GM12875 (cell line): Measurements from ENCODE around the gene BICD1.
A peak's percentile ranks its signal among the peaks of the same experiment; 100 is the strongest.

Experiments used
- H3K4me3 ChIP-seq: one replicate; pipeline ENCODE4 v1.5.1; 2011; ENCODE audit warnings: low read depth, low read length, control low read depth
- TF ChIP-seq, protein P1 (sequence below): IDR thresholded peaks from 2 replicates; pipeline ENCODE4 v1.5.1; 2011; ENCODE audit warnings: low read depth, mild to moderate bottlenecking, control low read depth, inconsistent platforms, low read length, moderate library complexity, borderline replicate concordance; ENCODE audit not compliant: insufficient read depth

The BICD1 gene

DNA sequence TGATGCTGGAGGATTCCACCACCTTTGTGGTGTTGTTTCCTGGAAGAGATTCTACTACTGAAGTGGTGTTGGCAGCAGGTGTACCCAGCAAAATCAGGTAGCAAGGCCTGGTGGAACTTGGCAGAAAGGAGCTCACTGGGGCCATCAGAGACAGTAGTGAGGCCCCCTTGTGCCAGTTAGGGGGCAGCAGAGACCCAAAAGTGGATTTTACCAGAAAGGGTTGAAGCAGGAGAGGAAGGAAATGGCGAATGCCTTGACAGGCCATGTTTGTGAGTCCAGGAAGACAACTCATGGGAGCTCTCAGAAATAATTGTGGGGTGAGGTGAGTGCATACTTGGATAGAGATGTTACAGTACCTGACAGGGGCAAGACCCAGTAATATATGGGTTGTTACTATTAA is 155.0 kb downstream of the BICD1 start:
- TF ChIP-seq, protein P1, sequence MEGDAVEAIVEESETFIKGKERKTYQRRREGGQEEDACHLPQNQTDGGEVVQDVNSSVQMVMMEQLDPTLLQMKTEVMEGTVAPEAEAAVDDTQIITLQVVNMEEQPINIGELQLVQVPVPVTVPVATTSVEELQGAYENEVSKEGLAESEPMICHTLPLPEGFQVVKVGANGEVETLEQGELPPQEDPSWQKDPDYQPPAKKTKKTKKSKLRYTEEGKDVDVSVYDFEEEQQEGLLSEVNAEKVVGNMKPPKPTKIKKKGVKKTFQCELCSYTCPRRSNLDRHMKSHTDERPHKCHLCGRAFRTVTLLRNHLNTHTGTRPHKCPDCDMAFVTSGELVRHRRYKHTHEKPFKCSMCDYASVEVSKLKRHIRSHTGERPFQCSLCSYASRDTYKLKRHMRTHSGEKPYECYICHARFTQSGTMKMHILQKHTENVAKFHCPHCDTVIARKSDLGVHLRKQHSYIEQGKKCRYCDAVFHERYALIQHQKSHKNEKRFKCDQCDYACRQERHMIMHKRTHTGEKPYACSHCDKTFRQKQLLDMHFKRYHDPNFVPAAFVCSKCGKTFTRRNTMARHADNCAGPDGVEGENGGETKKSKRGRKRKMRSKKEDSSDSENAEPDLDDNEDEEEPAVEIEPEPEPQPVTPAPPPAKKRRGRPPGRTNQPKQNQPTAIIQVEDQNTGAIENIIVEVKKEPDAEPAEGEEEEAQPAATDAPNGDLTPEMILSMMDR: peak; percentile 34; the same call in 1 of the 2 replicates
- H3K4me3 ChIP-seq: no peak overlapping the region

DNA sequence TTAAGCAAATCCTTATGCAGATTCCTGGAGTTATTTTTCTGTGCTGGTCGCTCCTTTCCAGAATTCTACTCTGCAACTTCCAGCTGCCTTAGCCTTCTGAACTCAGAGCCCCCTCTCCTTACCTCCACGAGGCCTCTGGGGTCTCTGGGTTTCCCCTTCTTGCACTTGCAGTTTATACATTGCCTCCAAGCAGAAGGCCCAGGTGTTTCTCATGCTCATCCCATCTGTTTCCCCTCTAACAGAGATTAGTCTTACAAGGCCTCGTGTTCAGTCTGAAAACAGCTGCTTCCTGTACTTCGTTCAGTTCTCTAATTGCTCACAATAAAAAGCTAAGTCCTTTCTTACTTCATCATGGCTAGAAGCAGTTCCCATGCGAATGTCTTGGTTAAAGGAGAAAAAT is 158.3 kb downstream of the BICD1 start:
- H3K4me3 ChIP-seq: no peak overlapping the region

GRCh38 chr12:32265456-32265855 is 158.8 kb downstream of the BICD1 start:
- H3K4me3 ChIP-seq: no peak overlapping the region
- TF ChIP-seq, protein P1: no peak

More for the DNA sequence above, 158.3 kb downstream of the BICD1 start:
- TF ChIP-seq, protein P1: no peak

- no peak overlapping the region for H3K4me3 ChIP-seq
- TF ChIP-seq, protein P1: no peak
Observed at GRCh38 chr12:32265951-32266350, 159.3 kb downstream of the BICD1 start.

DNA sequence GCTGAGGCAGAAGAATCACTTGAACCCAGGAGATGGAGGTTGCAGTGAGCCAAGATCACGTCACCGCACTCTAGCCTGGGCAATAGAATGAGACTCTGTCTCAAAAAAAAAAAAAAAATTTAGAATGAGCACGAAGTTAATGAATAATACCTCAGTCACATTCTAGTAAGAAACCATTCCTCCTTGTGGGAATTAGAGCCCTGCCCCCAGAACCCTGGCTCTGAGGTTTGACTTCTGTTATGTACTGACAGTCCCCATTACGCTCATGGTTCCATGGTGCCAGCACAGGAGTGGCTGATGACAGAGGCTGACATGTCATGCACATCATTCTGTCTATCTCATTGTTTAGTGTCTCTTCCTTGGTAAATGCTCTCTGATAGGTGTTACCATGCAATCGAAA is 160.1 kb downstream of the BICD1 start:
- H3K4me3 ChIP-seq: no peak overlapping the region
- TF ChIP-seq, protein P1: no peak

GRCh38 chr12:32270818-32271710 is 164.4 kb downstream of the BICD1 start:
- no peak overlapping the region for H3K4me3 ChIP-seq
- TF ChIP-seq, protein P1: no peak

GRCh38 chr12:32272465-32272864 is 165.8 kb downstream of the BICD1 start:
- no peak overlapping the region for H3K4me3 ChIP-seq
- TF ChIP-seq, protein P1: no peak
